Glomerular endothelial cell (primary cell): ENCODE measurements around the gene IFITM10. TPM values are rescaled to one million over a fixed set of nuclear protein-coding genes. Genes with fewer than 3 reads are reported as not detected.

Experiments
- DNase-seq: peaks from one replicate; pipeline ENCODE4 v3.0.0-alpha.2; 2011; ENCODE audit warnings: low read depth, low spot score; ENCODE audit errors: extremely low read depth
- total RNA-seq: library from RNA; depleted of rRNA; stranded (reverse); fragments of >200 nt; gene quantifications from 2 replicates; pipeline ENCODE4 v1.2.3, GENCODE V29; 2015

The IFITM10 gene
- total RNA-seq, 1 donor from 2014 or later = not detected

- no peak for DNase-seq
Measured at GRCh38 chr11:1753229-1753928, 3.0 kb upstream of the IFITM10 start.

GRCh38 chr11:1752907-1753228 is 2.5 kb upstream of the IFITM10 start:
- no peak for DNase-seq

- DNase-seq = no peak
Measured at GRCh38 chr11:1751999-1752906, 1.9 kb upstream of the IFITM10 start.

- DNase-seq = no peak
Measured at GRCh38 chr11:1751531-1751921, 1.1 kb upstream of the IFITM10 start.

- DNase-seq = no peak
Measured at GRCh38 chr11:1750840-1751530, 590 bp upstream of the IFITM10 start.

GRCh38 chr11:1749395-1750351 is 722 bp downstream of the IFITM10 start:
- DNase-seq = no peak

GRCh38 chr11:1748636-1749394 is 1.6 kb downstream of the IFITM10 start:
- no peak for DNase-seq

GRCh38 chr11:1747753-1748635 is 2.4 kb downstream of the IFITM10 start:
- no peak for DNase-seq

- no peak for DNase-seq
Measured at GRCh38 chr11:1746956-1747752, 3.2 kb downstream of the IFITM10 start.

GRCh38 chr11:1746511-1746931 is 3.9 kb downstream of the IFITM10 start:
- no peak for DNase-seq

GRCh38 chr11:1745701-1746320 is 4.6 kb downstream of the IFITM10 start:
- no peak for DNase-seq

- DNase-seq = no peak
Measured at GRCh38 chr11:1744891-1745700, 5.3 kb downstream of the IFITM10 start.

GRCh38 chr11:1744137-1744886 is 6.1 kb downstream of the IFITM10 start:
- DNase-seq = no peak

- no peak for DNase-seq
Measured at GRCh38 chr11:1743585-1744136, 6.7 kb downstream of the IFITM10 start.

GRCh38 chr11:1742869-1743584 is 7.4 kb downstream of the IFITM10 start:
- no peak for DNase-seq
